ENCODE data around the gene HLA-DPA1. TPM values are rescaled to one million over a fixed set of nuclear protein-coding genes. Genes with fewer than 3 reads are reported as not detected.
A peak's percentile ranks its signal among the peaks of the same experiment; 100 is the strongest.

Gene HLA-DPA1
- total and polyA plus RNA-seq, 10 of the 15 experiments (the other 5 are each of a cell fraction or from before 2014, with no cell fraction given), result 508 to 1,640 (median 829) TPM

DNA sequence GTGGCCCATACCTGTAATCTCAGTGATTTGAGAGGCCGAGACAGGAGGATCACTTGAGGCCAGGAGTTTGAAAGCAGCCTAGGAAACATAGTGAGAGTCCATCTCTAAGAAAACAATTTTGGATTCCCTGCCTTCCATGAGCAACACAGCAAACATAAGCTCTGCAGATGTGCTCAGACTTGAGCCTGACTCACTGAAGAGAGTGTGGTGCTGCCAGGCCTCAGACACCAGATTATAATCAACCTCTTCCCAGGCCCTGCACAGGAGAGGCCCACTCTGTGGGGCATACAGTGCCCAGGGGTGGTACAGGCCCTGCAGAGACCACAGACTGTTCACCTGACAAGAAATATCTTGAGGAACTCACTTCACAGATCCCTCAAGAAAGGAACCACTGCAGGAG lies 22.2 kb upstream of the HLA-DPA1 start:
- in situ Hi-C loops (cut with MboI) (no loop called here), intact Hi-C loops (cut with micrococcal nuclease; ENCODE audit: unreplicated experiment) (no loop called here)
- H3K27me3 ChIP-seq (replicated peaks in 1 of 2; ENCODE audit: control insufficient read depth in 2 of 2, insufficient read depth in 2 of 2, low read length in 1 of 2), result no peaks in the 10 kb centered on the region
- ATAC-seq (no peak), FAIRE-seq (no peak), DNase-seq (ENCODE audit: low read depth, low spot score) (no peak)
- no peak overlapping the region for H2AFZ ChIP-seq (ENCODE audit: control insufficient read depth, low read depth, low read length)
- H3K9ac ChIP-seq (ENCODE audit: control insufficient read depth, insufficient read depth, low read length), result no peak overlapping the region
- RAD21 ChIA-PET (ENCODE audit: unreplicated experiment), result no interaction called here
- no TSS peak for BruUV-seq (replicated peaks)
- no peaks in the 10 kb centered on the region for H3K36me3 ChIP-seq (ENCODE audit: control insufficient read depth in 2 of 2, insufficient read depth in 2 of 2, low read length in 1 of 2)
- H3K79me2 ChIP-seq (ENCODE audit: control insufficient read depth, insufficient read depth, low read length), result no peaks in the 10 kb centered on the region
- SMC1A ChIA-PET (ENCODE audit: uncharacterized antibody, unreplicated experiment), result no interaction called here
- H3K4me2 ChIP-seq (ENCODE audit: control insufficient read depth, insufficient read depth), result no peak overlapping the region
- CTCF ChIA-PET, result interaction anchor here (2.5 kb wide), 1 partner anchor 12 kb away, joined by 6 read pairs; no protein-coding TSS in a partner anchor
- no peak overlapping the region for H3K27ac ChIP-seq (ENCODE audit: control insufficient read depth, insufficient read depth)
- TF ChIP-seq CHD1 (IDR thresholded peaks at IDR 0.05; ENCODE audit: low read depth, low read length), result no peak
- TF ChIP-seq KLF5 (IDR thresholded peaks at IDR 0.05; ENCODE audit: partially characterized antibody), result no peak
- no peak for TF ChIP-seq NR2C1 (IDR thresholded peaks at IDR 0.05)
- TF ChIP-seq WRNIP1 (IDR thresholded peaks at IDR 0.05; ENCODE audit: borderline replicate concordance, low read depth, low read length), result no peak
- no peak for TF ChIP-seq POLR2AphosphoS2 (IDR thresholded peaks at IDR 0.05; ENCODE audit: low read depth, low read length)
- no peaks in the 10 kb centered on the region for H4K20me1 ChIP-seq (ENCODE audit: control insufficient read depth, insufficient read depth)
- peaks cover 4% of the 10 kb centered on the region; the same call in 2 of the 3 replicates for H3K9me3 ChIP-seq (replicated peaks; ENCODE audit: control insufficient read depth, insufficient read depth, low read length)
- POLR2A ChIA-PET, result no interaction called here
- WGBS (ENCODE audit: insufficient coverage, insufficient replicate concordance, low lambda C conversion rate, missing lambda C conversion rate), result 69% methylated on average over 1 of the region's 1 CpG
- no peaks in the 10 kb centered on the region for H3K4me1 ChIP-seq (ENCODE audit: control insufficient read depth, insufficient read depth, low read length)
- H3K4me3 ChIP-seq, result no peak overlapping the region

GRCh38 chr6:33093855-33094254 lies 20.4 kb upstream of the HLA-DPA1 start:
- H3K36me3 ChIP-seq (ENCODE audit: control insufficient read depth in 2 of 2, insufficient read depth in 2 of 2, low read length in 1 of 2), result no peaks in the 10 kb centered on the region
- no peaks in the 10 kb centered on the region for H3K27me3 ChIP-seq (replicated peaks in 1 of 2; ENCODE audit: control insufficient read depth in 2 of 2, insufficient read depth in 2 of 2, low read length in 1 of 2)
- intact Hi-C loops (cut with micrococcal nuclease; ENCODE audit: unreplicated experiment), result loop anchor here (2.0 kb wide), 1 partner anchor 79 kb away; no protein-coding TSS in a partner anchor
- RAD21 ChIA-PET (ENCODE audit: unreplicated experiment), result no interaction called here
- TF ChIP-seq JUNB (IDR thresholded peaks at IDR 0.05) (0 out of 2 replicates have a peak, but pooled peaks have one; percentile 9), WRNIP1 (IDR thresholded peaks at IDR 0.05; ENCODE audit: borderline replicate concordance, low read depth, low read length) (no peak), SPI1 (IDR thresholded peaks at IDR 0.05; ENCODE audit: borderline replicate concordance, insufficient read depth, low read depth, low read length) (peak; percentile 79; the same call in 1 of the 2 replicates)
- CTCF ChIA-PET, result interaction anchor here (0.5 to 1.2 kb wide), 4 partner anchors 18 to 81 kb away, joined by 3 to 5 read pairs (median 3); no protein-coding TSS in a partner anchor
- no peak overlapping the region for H3K4me3 ChIP-seq
- BruUV-seq (replicated peaks), result no TSS peak
- no peak overlapping the region for H2AFZ ChIP-seq (ENCODE audit: control insufficient read depth, low read depth, low read length)
- SMC1A ChIA-PET (ENCODE audit: uncharacterized antibody, unreplicated experiment), result interaction anchor here (0.7 to 1.3 kb wide), 3 partner anchors 20 to 81 kb away, joined by 3 read pairs; no protein-coding TSS in a partner anchor
- no peak for FAIRE-seq
- H4K20me1 ChIP-seq (ENCODE audit: control insufficient read depth, insufficient read depth), result no peaks in the 10 kb centered on the region
- no peaks in the 10 kb centered on the region for H3K79me2 ChIP-seq (ENCODE audit: control insufficient read depth, insufficient read depth, low read length)
- POLR2A ChIA-PET, result no interaction called here
- no peak overlapping the region for H3K9ac ChIP-seq (ENCODE audit: control insufficient read depth, insufficient read depth, low read length)
- ATAC-seq, result no peak
- H3K9me3 ChIP-seq (replicated peaks; ENCODE audit: control insufficient read depth, insufficient read depth, low read length), result peaks cover 4% of the 10 kb centered on the region; the same call in 2 of the 3 replicates
- no peak overlapping the region for H3K4me2 ChIP-seq (ENCODE audit: control insufficient read depth, insufficient read depth)
- in situ Hi-C loops (cut with MboI), result no loop called here
- H3K4me1 ChIP-seq (ENCODE audit: control insufficient read depth, insufficient read depth, low read length), result no peaks in the 10 kb centered on the region
- 37% methylated on average over 3 of the region's 3 CpGs for WGBS (ENCODE audit: insufficient coverage, insufficient replicate concordance, low lambda C conversion rate, missing lambda C conversion rate)
- no peak overlapping the region for H3K27ac ChIP-seq (ENCODE audit: control insufficient read depth, insufficient read depth)
- DNase-seq (ENCODE audit: low read depth, low spot score), result no peak

Measured in GM12878 (cell line).